C4-2B (cell line): ENCODE measurements around the gene LCN2.
A peak's percentile ranks its signal among the peaks of the same experiment; 100 is the strongest.

Experiments used
- H3K27ac ChIP-seq: fragments of 450-650 bp; 2 replicates; pipeline ENCODE4 v1.5.1; 2017
- CTCF ChIP-seq: fragments of 450-650 bp; conservative IDR thresholded peaks from 2 replicates; pipeline ENCODE4 v1.5.1; 2017; ENCODE audit warnings: mild to moderate bottlenecking
- ZFX ChIP-seq: fragments of 450-650 bp; IDR thresholded peaks from 2 replicates; pipeline ENCODE4 v1.6.1; 2017

LCN2 gene

GRCh38 chr9:128151309-128152132, 2.3 kb downstream of the LCN2 start:
- H3K27ac ChIP-seq: no peak overlapping the region
- TF ChIP-seq CTCF: no peak
- TF ChIP-seq ZFX: no peak

GRCh38 chr9:128152133-128153059, 3.1 kb downstream of the LCN2 start:
- H3K27ac ChIP-seq: no peak overlapping the region
- TF ChIP-seq ZFX (no peak), CTCF (no peak)

GRCh38 chr9:128153060-128153946, 4.0 kb downstream of the LCN2 start:
- no peak for TF ChIP-seq ZFX
- no peak for TF ChIP-seq CTCF

GRCh38 chr9:128153947-128154695, 4.9 kb downstream of the LCN2 start:
- TF ChIP-seq CTCF (no peak), ZFX (no peak)
- H3K27ac ChIP-seq: no peak overlapping the region

More at GRCh38 chr9:128153060-128153946, 4.0 kb downstream of the LCN2 start:
- no peak overlapping the region for H3K27ac ChIP-seq

- TF ChIP-seq ZFX (no peak), CTCF (no peak)
- no peak overlapping the region for H3K27ac ChIP-seq
Observed at GRCh38 chr9:128155736-128156500, 6.7 kb downstream of the LCN2 start.

- TF ChIP-seq CTCF: no peak
- no peak for TF ChIP-seq ZFX
- H3K27ac ChIP-seq: peak overlapping the region; percentile 75
Observed at GRCh38 chr9:128159522-128159783, 10.2 kb downstream of the LCN2 start.
